ENCODE data around the gene GATAD2A.
A peak's percentile ranks its signal among the peaks of the same experiment; 100 is the strongest.
"Not testable (repeated sequence)": the region's sequence is repeated elsewhere in the genome, so short reads cannot be mapped to it uniquely, and the experiment has no call there.

The GATAD2A gene

GRCh38 chr19:19404879-19405860 is at the start of gene GATAD2A:
Gene GATAD2A, plus strand, starts transcription at chr19:19405675. Its CDS starts 59,671 bp downstream, at chr19:19465346.
- DNase-seq (ENCODE audit: low read depth in 2 of 2): peak; percentile 90 to 91

- no peak for DNase-seq (ENCODE audit: low read depth in 2 of 2)
Measured at GRCh38 chr19:19356500-19356899, 49.0 kb upstream of the GATAD2A start.

GRCh38 chr19:19356901-19357566 is 48.4 kb upstream of the GATAD2A start:
- no peak for DNase-seq (ENCODE audit: low read depth in 2 of 2)

GRCh38 chr19:19361075-19361594 is 44.3 kb upstream of the GATAD2A start:
- DNase-seq (ENCODE audit: low read depth in 2 of 2): peak; percentile 23 to 25

- DNase-seq (ENCODE audit: low read depth in 2 of 2): no peak
Measured at GRCh38 chr19:19362075-19362474, 43.4 kb upstream of the GATAD2A start.

GRCh38 chr19:19366434-19367396 is 38.8 kb upstream of the GATAD2A start:
- peak; percentile 25 to 34 for DNase-seq (ENCODE audit: low read depth in 2 of 2)

GRCh38 chr19:19368087-19368486 is 37.4 kb upstream of the GATAD2A start:
- no peak for DNase-seq (ENCODE audit: low read depth in 2 of 2)

GRCh38 chr19:19371059-19371458 is 34.4 kb upstream of the GATAD2A start:
- no peak for DNase-seq (ENCODE audit: low read depth in 2 of 2)

GRCh38 chr19:19372656-19373416 is 32.6 kb upstream of the GATAD2A start:
- DNase-seq (ENCODE audit: low read depth in 2 of 2): no peak

GRCh38 chr19:19379527-19379926 is 25.9 kb upstream of the GATAD2A start:
- DNase-seq (ENCODE audit: low read depth in 2 of 2): no peak

GRCh38 chr19:19380316-19380715 is 25.2 kb upstream of the GATAD2A start:
- not testable (repeated sequence) for DNase-seq (ENCODE audit: low read depth in 2 of 2)

- no peak for DNase-seq (ENCODE audit: low read depth in 2 of 2)
Measured at GRCh38 chr19:19381007-19381926, 24.2 kb upstream of the GATAD2A start.

- DNase-seq (ENCODE audit: low read depth in 2 of 2): no peak
Measured at GRCh38 chr19:19382118-19382517, 23.4 kb upstream of the GATAD2A start.

- no peak for DNase-seq (ENCODE audit: low read depth in 2 of 2)
Measured at GRCh38 chr19:19384486-19384885, 21.0 kb upstream of the GATAD2A start.

GRCh38 chr19:19385131-19385895 is 20.2 kb upstream of the GATAD2A start:
- peak; percentile 98 to 99 for DNase-seq (ENCODE audit: low read depth in 2 of 2)

- no peak for DNase-seq (ENCODE audit: low read depth in 2 of 2)
Measured at GRCh38 chr19:19385896-19386869, 19.3 kb upstream of the GATAD2A start.

GRCh38 chr19:19387108-19387507 is 18.4 kb upstream of the GATAD2A start:
- no peak for DNase-seq (ENCODE audit: low read depth in 2 of 2)
